Kidney epithelial cell (primary cell): Measurements from ENCODE around the gene TEX14. TPM values are rescaled to one million over a fixed set of nuclear protein-coding genes. Genes with fewer than 3 reads are reported as not detected.

Experiments
- DNase-seq: peaks from one replicate; pipeline ENCODE4 v3.0.0-alpha.2; 2010; ENCODE audit warnings: low read depth
- H3K27me3 ChIP-seq: 2 replicates; pipeline ENCODE4 v1.6.0; 2011; ENCODE audit warnings: low read length; ENCODE audit not compliant: control insufficient read depth, insufficient read depth
- H3K36me3 ChIP-seq: 2 replicates; pipeline ENCODE4 v1.5.1; 2011; ENCODE audit warnings: low read length; ENCODE audit not compliant: control insufficient read depth, insufficient read depth
- H3K4me3 ChIP-seq: 2 replicates; pipeline ENCODE4 v1.5.1; 2011; ENCODE audit warnings: low read depth, mild to moderate bottlenecking, control low read depth, low read length
- total RNA-seq: library from RNA; depleted of rRNA; stranded (reverse); fragments of >200 nt; gene quantifications from 2 replicates; pipeline ENCODE4 v1.2.3, GENCODE V29; 2015
- TF ChIP-seq, protein P1 (sequence below): IDR thresholded peaks from 2 replicates; pipeline ENCODE4 v1.5.1; 2011; ENCODE audit warnings: mild to moderate bottlenecking, moderate library complexity, low read length, control low read depth, inconsistent platforms; ENCODE audit not compliant: insufficient read depth, poor library complexity, severe bottlenecking

TEX14 gene, protein sequence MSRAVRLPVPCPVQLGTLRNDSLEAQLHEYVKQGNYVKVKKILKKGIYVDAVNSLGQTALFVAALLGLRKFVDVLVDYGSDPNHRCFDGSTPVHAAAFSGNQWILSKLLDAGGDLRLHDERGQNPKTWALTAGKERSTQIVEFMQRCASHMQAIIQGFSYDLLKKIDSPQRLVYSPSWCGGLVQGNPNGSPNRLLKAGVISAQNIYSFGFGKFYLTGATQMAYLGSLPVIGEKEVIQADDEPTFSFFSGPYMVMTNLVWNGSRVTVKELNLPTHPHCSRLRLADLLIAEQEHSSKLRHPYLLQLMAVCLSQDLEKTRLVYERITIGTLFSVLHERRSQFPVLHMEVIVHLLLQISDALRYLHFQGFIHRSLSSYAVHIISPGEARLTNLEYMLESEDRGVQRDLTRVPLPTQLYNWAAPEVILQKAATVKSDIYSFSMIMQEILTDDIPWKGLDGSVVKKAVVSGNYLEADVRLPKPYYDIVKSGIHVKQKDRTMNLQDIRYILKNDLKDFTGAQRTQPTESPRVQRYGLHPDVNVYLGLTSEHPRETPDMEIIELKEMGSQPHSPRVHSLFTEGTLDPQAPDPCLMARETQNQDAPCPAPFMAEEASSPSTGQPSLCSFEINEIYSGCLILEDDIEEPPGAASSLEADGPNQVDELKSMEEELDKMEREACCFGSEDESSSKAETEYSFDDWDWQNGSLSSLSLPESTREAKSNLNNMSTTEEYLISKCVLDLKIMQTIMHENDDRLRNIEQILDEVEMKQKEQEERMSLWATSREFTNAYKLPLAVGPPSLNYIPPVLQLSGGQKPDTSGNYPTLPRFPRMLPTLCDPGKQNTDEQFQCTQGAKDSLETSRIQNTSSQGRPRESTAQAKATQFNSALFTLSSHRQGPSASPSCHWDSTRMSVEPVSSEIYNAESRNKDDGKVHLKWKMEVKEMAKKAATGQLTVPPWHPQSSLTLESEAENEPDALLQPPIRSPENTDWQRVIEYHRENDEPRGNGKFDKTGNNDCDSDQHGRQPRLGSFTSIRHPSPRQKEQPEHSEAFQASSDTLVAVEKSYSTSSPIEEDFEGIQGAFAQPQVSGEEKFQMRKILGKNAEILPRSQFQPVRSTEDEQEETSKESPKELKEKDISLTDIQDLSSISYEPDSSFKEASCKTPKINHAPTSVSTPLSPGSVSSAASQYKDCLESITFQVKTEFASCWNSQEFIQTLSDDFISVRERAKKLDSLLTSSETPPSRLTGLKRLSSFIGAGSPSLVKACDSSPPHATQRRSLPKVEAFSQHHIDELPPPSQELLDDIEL (N-terminal part only)
- total RNA-seq: 0.04 and 0.07 TPM in 2 replicates

DNA sequence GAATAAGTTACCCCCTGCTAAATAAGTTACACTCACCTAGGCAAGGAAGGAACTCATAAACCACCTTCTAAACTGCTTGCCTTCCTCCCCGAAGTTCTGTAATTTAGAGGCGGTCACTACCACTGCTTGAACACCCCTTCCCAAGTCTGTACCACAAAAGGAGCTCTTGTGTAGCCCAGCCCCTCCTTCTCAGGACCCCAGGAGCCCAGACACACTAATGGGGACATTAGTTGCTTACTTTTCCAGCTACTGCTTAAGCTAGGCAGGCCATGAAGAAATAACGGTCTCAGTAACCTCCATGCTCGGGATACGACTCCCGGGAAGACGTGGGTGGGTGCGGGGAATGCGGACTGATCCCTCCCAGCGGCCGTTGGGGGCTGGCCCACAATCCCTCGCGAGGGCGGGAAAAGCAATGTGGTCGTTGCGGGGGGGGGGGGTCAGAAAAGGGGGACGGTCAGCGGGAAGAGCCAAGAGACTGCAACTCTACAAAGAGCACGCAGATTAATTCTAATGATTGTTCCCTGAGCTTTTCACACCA lies at the start of gene TEX14:
Gene TEX14, minus strand, starts transcription at position 345 of the 538 bp plus-strand sequence. CDS start 40,044 bp downstream, outside the sequence.
- TF ChIP-seq, protein P1, sequence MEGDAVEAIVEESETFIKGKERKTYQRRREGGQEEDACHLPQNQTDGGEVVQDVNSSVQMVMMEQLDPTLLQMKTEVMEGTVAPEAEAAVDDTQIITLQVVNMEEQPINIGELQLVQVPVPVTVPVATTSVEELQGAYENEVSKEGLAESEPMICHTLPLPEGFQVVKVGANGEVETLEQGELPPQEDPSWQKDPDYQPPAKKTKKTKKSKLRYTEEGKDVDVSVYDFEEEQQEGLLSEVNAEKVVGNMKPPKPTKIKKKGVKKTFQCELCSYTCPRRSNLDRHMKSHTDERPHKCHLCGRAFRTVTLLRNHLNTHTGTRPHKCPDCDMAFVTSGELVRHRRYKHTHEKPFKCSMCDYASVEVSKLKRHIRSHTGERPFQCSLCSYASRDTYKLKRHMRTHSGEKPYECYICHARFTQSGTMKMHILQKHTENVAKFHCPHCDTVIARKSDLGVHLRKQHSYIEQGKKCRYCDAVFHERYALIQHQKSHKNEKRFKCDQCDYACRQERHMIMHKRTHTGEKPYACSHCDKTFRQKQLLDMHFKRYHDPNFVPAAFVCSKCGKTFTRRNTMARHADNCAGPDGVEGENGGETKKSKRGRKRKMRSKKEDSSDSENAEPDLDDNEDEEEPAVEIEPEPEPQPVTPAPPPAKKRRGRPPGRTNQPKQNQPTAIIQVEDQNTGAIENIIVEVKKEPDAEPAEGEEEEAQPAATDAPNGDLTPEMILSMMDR: no peak
- Histone ChIP-seq H3K36me3 (no peaks in the 10 kb centered on the region), H3K4me3 (peak within 1 kb of the TSS; percentile 79), H3K27me3 (no peaks in the 10 kb centered on the region)
- DNase-seq: no peak

DNA sequence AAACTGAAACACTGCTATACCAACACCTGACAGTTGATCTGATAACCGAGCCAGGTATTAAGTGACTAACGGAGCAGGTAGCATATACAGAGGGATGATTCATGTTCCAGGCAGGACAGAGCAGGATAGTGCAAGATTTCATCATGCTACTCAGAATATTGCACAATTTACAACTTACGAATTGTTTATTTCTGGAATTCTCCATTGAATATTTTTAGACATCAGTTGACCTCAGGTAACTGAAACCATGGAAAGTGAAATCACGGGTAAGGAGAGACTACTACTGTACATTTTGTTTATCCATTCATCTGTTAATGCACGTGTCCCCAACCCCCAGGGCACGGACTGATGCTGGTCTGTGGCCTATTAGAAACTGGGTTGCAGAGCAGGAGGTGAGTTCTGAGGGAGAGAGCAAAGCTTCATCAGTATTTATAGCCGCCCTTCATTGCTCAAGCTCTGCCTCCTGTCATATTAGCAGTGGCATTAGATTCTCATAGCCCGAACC lies 49.3 kb upstream of the TEX14 start:
- TF ChIP-seq, protein P1: no peak
- no peak overlapping the region for H3K4me3 ChIP-seq
- DNase-seq: no peak

DNA sequence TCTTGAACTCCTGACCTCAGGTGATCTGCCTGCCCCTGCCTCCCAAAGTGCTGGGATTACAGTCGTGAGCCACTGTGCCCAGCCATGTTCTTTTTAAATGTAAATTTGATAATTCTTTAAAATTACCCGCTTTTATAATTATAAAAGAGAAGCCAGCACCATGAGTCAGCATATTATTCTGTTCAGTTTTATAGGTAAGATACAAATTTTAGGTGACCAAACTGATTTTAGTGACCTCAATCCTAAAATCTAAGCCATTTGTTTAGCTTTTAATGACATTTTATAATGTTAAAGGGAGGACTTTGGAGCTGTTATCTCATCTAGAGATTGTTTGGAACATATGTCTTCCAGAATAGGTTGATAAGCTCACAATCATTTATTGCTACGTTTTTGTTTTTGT lies 43.0 kb upstream of the TEX14 start:
- TF ChIP-seq, protein P1: no peak
- no peak for DNase-seq
- Histone ChIP-seq H3K36me3 (no peaks in the 10 kb centered on the region), H3K27me3 (no peaks in the 10 kb centered on the region), H3K4me3 (no peak overlapping the region)

More for the DNA sequence above, 49.3 kb upstream of the TEX14 start:
- H3K36me3 ChIP-seq: no peaks in the 10 kb centered on the region
- H3K27me3 ChIP-seq: no peaks in the 10 kb centered on the region

DNA sequence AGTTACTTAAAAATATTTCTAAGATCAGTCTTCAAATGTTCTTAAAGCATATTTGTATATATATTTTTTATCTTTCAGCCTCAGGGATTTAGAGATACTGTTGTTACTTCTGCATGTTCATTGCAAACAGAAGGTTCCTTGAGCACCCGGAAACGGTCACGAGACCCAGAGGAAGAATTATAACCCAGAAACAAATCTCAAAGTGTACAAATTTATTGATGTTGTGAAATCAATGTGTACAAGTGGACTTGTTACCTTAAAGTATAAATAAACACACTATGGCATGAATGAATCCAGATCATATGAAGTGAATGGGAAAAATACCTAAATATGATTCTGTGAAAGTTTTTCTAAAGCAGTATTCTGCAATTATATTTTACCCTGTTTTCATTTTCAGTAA lies 42.2 kb upstream of the TEX14 start:
- Histone ChIP-seq H3K4me3 (no peak overlapping the region), H3K36me3 (no peaks in the 10 kb centered on the region), H3K27me3 (no peaks in the 10 kb centered on the region)
- DNase-seq: no peak
- TF ChIP-seq, protein P1: no peak

DNA sequence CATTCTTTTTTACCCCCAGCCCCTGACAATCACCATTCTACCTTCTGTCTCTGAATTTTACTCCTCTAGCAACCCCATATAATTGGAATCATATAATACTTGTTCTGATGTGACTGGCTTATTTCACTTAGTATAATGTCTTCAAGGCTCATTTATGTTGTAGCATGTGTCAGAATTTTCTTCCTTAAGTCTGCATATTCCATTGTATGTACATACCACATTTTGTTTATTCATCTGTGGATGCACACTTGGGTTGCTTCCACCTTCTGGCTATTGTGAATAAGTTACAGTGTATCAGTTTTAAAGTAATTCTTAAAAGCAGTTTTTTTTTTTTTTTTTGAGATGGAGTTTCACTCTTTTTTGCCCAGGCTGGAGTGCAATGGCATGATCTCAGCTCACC lies 39.1 kb upstream of the TEX14 start:
- no peak overlapping the region for H3K4me3 ChIP-seq
- H3K36me3 ChIP-seq: no peaks in the 10 kb centered on the region
- TF ChIP-seq, protein P1: no peak
- DNase-seq: no peak
- H3K27me3 ChIP-seq: no peaks in the 10 kb centered on the region
